Fibroblast of the conjunctiva (primary cell): Measurements from ENCODE around the gene UVSSA.
A peak's percentile ranks its signal among the peaks of the same experiment; 100 is the strongest.

Experiments
- DNase-seq: peaks from one replicate; pipeline ENCODE4 v3.0.0-alpha.2; 2010; ENCODE audit warnings: low read depth

UVSSA gene

DNA sequence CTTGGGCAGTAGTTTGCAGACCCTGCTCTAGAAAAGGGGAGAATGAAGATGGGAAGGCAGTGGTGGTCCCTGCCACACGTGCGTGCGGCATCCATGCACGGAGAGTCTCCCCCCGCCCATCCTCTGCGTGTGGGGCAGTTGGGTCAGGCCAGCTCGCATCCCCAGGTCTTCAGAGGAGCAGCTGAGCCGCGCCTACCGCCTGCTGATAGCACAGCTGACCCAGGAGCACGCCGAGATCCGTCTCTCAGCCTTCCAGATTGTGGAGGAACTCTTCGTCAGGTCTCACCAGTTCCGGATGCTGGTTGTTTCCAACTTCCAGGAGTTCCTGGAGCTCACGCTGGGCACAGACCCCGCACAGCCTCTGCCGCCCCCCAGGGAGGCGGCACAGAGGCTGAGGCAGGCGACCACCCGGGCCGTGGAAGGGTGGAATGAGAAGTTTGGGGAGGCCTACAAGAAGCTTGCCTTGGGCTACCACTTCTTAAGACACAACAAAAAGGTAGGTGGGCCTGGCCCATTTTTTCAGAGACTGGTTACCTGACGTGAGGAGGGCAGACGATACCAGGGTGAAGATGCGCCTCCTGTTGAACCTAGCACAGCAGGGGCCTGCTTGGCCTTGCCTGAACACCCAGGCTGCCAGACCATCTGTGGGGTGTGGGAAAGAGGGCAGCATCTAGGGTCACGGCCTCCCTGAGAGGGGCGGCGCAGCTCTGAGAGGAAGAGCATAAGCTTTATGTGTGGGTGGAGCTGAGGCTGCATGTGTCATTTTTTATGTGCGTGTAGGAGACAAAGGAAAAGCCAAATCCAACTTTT lies 2.6 kb downstream of the UVSSA start:
- DNase-seq: no peak

DNA sequence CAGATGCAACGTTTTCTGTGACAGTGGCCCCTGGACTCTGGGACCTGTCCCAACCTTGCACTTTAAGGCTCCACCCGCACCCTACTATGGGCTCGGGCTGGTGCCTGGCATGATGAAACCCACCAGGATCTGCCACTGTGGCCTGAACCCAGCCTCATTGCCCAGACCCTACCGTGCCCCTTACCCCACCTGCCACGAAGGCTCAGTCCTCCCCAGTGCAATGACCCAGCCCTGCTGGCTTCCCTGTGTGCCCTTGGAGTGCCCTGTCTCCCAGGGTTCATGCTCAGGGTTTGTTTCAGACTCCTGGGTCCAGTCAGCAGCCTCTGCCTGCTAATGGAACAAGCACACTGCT lies 3.1 kb downstream of the UVSSA start:
- DNase-seq: no peak

DNA sequence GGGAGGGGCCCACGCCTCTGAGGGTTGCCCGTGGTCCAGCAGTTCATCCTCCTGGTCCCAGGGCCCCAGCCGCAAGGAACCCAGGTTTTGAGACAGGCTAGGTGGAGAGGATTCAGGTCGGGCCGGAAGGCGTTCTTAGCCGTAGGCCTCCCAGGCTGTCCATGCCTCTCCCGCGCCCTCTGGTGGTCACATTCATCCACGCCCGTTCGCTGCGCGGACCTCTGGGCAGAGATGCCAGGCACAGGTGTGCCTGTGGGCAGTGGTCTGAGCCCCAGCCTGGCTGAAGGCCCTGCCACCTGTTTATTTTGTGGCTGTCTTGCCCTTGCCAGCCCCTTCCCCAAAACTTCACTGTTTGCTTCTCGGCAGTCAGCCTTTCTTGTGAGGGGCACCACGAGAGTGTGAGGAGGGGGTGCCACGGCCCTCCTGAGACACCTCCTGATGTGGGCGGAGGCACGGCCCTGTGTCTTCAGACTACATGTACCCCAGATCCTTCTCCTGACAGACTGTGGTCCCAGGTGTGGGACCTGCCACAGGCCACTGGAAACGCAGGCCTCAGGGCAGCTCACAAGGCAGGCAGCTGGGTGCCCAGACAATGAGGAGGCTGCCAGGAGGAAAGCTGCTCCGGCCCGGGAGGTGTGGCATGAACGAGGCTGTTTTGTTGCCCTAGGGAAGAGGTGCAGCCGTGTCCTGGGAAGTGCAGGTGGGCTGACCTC lies 5.0 kb downstream of the UVSSA start:
- DNase-seq: peak; percentile 48

DNA sequence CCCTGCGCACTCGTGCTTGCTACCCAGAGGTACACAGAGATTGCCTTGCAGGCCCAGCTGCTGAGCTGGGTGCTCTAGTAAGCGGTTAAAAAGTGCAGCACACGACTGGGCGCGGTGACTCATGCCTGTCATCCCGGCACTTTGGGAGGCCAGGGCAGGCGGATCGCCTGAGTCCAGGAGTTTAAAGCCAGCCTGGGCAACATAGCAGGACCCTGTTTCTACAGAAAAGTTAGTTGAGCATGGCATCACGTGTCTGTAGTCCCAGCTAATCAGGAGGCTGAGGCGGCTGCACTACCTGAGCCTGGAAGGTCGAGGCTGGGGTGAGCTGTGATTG lies 5.5 kb downstream of the UVSSA start:
- no peak for DNase-seq

DNA sequence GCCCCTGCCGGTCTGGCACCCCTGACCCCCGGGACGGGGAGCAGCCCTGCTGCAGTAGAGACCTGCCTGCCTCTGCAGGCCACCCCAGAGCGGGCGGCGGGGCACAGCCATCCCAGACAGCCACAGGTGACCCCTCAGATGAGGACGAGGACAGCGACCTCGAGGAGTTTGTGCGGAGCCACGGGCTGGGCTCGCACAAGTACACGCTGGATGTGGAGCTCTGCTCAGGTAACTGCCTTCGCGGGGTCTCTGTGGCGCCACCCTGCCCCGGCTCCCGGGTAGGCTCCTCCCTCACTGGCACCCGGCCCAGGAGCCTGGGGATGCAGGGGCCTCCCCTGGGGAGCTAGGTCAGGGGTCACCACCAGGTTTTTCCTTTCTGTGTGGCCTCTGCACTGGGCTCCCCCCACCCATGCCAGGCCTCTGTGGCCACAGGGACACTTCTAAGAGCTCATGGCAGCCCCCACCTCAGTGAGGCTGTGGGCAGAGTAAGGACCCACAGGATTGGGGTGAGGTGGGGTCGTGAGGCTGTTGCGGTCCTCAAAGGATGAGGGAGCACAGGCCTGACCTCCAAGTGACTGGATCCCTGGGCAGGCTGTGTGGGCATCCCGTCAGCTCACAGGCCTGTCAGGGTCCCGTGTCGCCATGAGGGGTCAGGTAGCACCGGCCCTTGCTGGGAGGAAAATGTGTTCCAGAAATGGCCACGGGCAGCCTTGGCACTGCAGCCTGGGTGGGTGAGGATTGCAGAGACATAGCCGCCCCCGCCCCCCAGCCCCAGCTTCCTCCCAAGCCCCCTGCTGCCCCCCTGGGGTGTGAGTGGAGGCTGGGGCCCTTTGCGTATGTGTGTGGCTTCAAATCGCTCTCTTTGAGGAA lies 6.4 kb downstream of the UVSSA start:
- DNase-seq: no peak

DNA sequence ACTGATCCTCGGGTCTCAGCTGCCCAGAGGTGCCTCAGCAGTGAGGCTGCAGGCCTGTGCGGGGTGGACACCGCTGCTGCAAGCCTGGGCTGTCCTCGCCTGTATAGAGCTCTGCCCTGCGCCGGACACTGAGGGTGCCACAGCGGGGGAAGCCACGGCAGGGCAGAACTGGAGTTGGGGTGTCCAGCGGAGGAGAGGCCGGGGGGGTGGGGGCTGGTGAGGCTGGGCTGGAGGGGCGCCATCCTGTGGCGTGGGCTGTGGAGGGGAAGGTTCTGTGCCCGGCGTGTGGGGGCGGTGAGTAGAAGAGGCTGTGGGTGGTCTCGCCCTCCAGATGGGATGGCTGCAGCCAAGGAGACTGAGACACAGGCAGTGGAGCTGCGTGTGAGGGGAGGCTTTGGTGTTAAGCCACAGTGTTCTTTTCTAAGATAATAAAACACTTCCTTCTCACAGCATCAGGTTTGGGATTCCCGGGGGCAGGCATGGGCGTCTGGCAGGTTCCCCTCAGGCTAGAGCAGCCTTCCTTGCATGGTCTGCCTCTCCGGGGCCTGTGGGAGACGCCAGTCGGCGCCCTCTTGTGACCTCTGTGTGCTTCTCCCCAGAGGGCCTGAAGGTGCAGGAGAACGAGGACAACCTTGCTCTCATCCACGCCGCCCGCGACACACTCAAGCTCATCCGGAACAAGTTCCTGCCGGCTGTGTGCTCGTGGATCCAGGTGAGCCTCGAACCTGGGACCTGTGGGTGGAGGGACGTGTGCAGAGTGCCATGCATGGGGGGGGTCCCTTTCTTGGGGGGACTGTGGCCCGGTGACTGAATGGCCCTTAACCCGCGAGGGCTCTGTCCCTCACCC lies 7.4 kb downstream of the UVSSA start:
- no peak for DNase-seq

DNA sequence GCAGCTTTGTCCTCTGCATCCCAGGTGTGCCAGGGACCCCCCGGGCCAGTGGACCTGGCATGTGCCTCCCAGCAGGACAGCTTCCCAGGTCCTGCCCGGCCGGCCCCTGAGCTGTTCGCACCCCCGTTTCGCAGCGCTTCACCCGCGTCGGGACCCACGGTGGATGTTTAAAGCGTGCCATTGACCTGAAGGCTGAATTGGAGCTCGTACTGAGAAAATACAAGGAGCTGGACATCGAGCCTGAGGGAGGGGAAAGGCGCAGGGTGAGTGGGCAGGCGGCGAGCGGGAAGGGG lies 7.9 kb downstream of the UVSSA start:
- no peak for DNase-seq

DNA sequence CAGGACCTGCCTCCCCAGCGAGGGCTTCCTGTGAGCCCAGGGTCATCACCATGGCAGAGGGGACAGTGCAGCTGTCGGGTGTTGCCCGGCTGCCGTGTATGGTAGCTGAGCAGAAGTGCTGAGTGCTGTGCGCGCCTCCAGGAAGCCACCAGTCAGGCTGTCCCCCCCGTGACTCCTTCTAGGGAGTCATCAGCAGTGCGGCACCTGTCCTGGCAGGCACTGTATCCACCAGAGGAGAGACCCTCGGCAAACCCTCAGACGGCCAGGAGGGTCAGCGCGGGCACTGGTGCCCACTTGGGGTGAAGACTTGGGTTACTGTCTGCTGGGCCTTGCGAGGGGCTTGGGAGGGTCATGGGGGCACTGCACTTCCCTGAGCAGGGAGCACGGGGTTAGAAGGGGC lies 8.4 kb downstream of the UVSSA start:
- DNase-seq: no peak

DNA sequence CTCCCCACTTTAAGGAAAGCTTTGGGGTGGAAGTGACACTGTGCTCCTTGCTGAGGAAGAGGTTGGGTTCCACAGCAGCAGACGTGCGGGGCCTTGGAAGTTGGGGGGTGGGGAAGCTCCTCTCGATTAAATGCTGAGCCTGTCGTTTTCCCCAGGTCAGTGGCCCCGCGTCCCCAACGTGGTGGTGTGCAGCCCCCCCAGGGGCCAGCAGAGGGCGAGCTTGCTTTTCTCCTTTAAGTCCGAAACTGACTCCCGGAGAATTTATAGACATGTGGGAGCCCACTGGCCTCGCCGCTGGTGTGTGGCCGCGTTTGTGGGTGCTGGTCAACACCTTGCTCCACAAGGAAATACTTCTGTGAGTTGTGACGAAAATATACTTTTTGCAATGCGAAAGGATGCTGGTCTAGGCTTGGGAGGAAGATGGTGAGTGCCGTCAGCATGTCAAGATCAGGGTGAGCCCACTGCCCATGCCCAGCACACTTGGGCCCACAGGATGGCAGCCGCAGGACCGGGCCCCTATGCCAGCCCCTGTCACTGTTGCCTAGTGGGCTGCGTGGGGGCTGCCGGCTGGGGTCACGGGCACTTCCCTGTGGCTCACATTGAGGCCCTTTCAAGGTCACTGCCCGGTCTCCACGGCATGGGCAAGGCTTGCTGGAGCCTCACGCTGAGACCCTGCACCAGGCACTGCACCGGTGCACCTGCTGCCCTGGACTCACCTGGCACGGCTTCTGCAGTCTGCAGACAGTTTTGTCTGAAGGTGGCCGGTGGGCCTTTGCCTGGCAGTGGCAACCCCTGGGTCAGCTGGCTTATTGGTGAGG lies 9.4 kb downstream of the UVSSA start:
- no peak for DNase-seq

DNA sequence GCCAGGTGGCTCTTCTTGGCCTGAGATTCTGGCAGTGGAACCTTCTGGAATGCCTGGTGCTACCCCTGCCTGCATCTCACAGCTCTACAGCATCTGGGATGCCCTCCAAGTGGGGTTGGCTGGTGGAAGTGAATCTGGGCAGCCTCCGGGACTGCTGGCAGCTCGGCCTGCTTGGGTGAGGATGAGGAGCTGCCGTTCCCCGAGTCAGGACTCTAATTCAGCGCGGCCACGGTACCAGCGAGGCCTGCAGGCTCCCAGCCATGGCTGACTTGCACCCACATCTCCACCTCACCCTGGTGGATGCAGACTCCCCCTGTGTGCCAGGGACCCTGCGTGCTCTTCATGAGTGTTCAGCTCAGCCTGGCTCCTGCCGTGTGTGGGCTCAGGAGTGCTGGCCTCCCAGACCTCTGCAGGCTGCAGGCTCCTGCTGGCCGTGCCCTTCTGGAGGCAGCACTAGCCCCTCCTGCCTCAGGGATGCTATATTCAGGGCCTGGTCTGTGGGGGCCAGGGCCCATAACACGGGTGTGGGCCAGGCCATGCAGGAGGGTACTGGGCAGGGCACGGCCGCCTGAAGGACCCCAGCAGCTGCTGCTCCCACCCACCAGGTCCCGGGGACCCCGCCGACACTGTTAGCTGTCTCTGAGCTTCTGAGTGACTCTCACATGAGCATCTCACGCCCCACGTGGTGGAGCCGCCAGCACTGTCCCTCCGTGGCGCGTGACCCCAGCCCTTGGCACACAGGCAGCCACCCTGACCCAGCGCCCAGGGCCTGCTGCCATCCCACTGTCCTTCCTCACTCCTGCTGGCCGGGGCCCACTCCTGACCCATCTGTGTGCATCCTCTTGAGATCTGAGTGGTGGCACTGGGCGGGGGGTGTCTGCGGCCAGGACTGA lies 10.6 kb downstream of the UVSSA start:
- no peak for DNase-seq

DNA sequence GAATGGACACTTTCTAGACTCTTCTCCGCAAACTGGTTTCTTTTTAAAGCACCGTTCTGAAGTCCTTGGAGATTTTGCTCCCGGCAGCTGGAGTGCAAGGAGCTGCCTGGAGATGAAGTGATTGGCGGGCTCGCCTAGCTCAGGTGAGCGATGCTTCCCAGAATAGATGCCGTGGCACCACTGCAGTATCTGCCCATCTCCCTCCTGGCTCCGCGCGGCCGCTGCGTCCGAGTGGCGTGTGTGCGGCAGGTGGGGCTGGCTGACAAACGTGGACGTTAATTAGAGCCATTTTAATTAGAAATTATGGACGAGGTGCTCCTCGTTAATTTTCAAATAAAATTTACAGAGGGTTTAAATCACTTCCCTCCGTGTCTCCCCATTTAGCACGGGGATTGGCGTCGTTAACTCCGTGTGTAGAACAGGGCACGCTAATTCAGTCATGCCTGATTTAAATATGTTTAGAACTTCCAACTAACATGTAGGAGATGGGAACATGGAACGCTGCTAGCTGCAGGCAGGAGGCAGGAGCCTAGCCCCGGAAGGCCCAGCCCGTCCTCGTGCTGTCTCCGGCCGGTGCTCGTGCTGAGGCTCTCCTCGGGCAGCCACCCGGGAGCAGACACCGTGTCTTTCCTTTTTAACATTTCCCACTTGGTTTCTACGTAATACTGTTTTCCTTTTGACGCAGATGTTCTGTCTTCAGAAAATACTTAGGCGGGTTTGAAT lies 11.6 kb downstream of the UVSSA start:
- no peak for DNase-seq

DNA sequence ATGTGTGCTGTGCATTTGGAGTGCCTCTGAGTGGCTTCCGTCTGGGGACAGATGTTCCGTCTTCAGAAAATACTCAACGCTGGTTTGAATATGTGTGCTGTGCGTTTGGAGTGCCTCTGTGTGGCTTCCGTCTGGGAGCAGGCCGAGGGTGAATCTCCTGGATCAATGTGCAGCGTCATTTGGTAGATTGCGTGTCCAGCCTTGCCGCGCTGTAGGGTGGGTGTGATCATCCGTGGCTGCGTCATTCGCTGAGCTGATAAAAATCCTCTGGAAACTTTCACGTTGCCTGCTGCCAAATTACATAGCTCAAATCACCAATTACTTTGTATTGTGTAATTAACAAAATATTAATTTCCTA lies 12.1 kb downstream of the UVSSA start:
- DNase-seq: no peak

DNA sequence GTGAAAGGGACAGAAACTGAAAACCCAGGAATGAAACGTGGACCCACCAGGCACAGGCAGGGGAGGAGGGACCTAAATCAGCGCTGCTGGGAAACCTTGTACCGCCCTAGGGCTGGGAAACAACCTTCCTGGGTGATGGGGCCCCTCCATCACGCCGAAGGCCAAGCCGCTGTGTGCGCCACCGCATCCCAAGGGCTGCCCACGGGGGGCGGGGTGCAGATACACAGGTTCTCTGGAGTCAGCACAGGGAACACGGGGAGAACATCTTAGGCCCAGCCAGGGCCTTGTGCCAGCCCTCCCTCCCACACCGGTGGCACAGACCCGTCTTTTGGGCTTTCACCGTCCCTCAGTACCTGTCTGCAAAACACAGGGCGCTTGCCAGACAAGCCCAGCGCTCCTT lies 13.0 kb downstream of the UVSSA start:
- DNase-seq: no peak

DNA sequence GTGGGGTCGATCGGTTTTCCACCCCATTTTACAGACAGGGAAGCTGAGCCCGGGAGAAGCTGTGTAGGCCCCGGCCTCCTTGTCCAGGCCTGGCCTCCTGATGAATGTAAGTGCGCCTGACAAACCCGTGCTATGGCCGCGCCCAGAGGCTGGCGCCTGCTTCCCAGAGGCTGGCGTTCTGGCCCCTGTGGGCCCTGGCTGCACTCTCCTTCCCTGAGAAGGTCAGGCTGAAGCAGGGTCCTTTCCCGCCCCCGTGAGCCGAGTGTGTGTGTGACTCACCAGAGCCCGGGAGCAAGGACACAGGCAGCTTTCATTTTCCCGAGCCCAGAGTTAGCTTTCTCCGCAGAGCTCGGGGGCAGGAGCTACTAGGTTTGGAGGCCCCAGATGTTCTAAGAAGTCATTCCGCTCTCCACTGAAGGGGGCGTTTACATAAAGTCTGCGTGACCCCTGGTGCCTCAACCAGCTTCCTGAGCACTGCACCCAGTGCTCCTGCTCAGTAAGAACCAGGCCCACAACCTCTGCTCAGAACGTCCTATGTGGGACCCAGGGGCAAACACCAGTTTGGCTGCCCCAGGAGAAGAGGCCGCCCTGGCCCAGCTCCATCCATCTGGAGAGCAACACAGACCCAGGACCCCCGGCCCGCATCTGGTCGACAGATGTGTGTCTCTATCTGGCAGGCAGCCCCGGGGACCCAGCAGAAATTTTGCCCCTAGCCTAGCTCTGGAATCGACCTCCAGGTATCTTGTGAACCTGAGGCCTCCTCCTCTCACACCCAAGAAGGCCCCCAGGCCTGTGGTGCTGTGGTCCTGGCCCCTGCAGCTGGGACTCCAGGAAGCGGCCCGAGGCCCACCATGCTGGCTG lies 13.6 kb downstream of the UVSSA start:
- DNase-seq: peak; percentile 37

DNA sequence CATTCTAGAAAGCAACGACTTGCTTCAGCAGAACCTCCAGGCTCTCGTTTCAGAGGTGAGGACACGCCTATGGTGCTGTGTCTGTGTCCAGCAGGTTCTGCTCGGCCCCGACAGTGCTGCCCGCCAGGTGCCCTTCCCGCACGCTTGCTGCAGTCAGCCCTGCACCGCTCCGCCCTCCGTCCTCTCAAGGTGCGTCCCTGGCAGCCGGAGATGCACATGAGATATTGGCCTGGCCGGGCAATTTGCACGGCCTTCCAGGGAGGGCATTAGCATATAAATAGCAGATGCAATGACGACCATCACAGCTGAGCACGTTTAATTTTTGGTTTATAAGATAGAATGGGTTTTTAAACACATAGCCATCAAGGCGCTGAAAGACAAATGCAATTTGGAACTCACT lies 14.4 kb downstream of the UVSSA start:
- DNase-seq: no peak

DNA sequence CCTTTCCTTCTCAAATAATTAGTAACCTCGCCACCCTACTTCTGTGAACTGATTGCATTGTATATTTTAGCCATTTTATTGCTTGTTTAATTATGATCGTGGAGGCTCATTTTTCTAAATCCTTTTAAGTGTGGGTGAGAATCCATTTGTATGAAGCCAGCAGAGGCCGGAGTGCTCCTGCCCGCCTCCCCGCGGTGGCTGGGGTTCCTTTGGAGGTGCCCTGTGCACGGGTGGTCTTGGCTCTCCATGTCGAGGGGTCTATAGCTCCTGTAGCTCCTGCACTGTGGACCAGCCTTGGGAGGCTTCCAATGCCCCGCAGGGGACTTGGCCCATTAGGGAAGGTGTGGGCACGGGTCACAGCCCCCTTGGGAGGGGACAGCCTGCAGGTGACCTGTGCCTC lies 15.0 kb downstream of the UVSSA start:
- DNase-seq: no peak

DNA sequence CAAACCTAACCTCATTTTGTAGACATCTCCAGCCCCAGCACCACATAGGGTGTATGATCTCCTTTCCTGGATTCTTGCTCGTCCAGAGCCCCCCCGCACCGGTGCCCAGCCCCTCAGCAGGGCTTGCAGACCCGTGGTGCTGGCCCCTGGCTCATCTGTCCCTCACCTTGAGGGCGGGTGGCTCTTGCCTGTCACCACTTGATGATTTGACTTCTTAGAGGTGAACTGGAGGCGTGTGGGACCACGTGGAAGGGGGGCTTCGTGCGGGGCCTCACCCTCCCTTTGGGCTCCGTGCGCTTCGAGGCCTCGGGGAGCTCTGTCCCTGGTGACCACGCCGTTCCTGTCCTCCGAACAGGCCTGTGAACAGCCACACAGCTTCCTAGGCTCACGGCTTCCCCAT lies 15.5 kb downstream of the UVSSA start:
- no peak for DNase-seq

DNA sequence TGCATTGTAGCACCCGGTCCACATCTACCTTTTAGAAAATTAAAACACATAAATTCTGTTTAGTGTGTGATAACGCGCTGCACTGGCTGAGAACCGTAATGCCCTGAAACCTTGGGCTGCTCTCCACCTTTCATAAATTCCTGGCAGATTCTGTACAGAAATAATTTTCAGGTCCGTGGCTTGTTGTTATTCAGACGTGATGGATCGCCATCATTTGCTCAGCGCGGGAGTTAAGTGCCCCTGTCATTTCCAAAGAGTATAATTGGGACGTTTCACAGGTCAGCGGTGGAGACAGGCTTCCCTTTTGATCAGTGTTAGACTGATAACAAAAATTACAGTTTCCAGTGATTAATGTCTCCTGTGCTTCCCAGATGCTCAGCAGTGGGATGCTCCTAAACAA lies 16.5 kb downstream of the UVSSA start:
- no peak for DNase-seq

DNA sequence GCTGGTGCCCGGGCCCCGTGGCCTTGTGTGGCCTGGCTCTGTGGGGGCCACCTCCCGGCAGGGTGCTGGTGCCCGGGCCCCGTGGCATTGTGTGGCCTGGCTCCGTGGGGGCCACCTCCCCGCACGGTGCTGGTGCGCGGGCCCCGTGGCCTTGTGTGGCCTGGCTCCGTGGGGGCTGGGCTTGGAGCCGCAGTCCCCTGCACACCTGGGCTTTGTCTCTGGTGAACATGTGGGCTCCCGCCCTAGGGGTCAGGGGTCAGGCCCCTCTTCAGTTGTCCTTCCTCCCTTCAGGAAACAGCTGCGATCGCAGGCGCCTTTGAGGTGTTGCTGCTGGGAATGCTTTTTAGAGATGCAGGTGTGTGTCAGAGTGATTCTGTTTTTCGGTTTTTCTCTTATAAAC lies 17.2 kb downstream of the UVSSA start:
- no peak for DNase-seq
